NCI-H1092 treated with DMSO at 0.1 percent for 48 hours (cell line): Measurements from ENCODE around the gene ARHGAP24.
"Not testable (repeated sequence)": the region's sequence is repeated elsewhere in the genome, so short reads cannot be mapped to it uniquely, and the experiment has no call there.

Experiments
- DNase-seq: peaks from one replicate; lab custom pipeline; 2025; lab: John Stamatoyannopoulos, UW

Gene ARHGAP24

DNA sequence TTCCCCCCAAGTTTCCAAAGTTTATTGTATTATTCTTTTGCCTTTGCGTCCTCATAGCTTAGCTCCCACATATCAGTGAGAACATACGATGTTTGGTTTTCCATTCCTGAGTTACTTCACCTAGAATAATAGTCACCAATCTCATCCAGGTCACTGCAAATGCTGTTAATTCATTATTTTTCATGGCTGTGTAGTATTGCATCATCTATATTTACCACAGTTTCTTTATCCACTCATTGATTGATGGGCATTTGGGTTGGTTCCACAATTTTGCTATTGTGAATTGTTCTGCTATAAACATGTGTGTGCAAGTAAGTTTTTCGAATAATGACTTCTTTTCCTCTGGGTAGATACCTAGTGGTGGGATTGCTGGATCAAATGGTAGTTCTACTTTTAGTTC lies 43.6 kb downstream of the ARHGAP24 start:
- not testable (repeated sequence) for DNase-seq

DNA sequence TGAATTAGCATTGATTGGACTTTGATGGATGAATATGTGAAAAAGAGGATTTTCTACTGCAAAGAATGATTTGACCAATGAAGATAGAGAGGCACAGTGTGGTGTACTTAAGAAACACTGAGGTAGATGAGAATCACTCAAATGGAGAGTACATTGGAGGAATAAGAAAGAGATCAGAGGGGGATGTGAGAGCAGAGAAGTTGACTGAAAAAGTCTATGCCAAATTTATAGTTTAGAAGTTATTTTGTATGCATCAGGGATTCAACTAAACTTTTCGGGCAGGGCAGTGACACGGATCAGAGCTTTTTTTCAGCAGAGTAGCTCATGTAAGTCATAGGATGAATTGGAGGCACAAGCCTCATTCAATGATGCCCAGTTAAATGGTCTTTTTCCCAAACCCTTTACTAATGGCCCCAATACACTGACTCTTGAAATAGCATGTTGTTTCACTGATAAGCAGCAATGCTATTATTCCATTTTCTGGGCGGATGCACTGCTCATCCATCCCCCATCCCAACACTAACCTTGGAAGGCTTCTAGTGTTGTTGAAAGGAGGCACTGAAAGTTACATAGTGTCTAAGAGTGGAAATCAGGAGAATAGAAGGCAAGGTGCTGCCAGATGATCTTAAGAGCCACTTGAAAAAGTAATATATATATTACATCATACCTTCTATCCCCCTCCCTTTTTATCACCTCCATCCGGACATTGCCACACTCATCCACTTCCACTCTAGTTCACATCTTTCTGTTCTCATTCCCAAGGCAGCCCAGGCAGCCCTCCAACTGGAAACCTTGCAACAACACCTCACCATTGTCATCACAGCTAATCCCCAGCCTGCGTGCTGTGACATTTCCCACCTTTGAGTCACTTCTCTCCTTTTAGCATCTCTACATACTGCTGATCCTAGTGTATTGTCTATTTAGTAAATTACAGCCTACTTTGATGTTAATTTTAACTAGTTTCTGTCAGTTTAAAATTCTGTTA lies 46.1 kb downstream of the ARHGAP24 start:
- no peak for DNase-seq

DNA sequence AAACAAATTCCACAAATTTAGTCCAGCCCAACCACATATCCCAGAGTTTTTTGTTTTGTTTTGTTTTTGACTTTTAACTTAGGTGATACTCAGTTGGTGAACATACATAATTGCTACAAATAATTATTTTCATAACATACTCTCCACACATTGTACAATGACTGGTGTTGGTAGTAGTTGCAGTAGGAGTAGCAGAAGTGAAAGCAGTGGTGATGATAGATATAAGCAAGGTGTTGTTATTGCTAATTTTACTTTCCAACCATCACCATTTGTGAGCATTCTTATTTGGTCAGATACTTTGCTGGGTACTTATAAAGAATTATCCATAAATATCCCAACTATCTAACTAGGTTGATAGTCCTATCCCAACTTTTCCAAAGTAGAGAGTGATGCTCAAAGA lies 47.3 kb downstream of the ARHGAP24 start:
- DNase-seq: no peak

DNA sequence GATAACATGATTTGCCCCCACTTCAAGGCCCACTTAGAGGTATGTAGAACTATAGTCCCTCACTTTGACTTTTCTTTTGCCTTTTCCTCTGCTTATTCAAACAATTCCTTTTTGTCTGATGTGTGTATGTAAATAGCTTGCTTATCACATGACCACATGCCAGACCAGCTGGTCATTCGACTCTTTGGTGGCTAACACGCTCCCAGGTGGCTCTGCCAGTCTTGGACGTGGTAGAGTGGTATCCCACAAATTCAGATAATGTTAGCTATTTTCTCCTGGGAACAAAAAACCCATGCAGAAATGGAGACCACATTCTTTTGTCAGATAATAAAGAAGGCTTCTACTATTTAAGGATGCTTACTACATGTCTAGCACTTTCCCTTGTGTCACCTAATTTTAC lies 47.9 kb downstream of the ARHGAP24 start:
- DNase-seq: no peak

DNA sequence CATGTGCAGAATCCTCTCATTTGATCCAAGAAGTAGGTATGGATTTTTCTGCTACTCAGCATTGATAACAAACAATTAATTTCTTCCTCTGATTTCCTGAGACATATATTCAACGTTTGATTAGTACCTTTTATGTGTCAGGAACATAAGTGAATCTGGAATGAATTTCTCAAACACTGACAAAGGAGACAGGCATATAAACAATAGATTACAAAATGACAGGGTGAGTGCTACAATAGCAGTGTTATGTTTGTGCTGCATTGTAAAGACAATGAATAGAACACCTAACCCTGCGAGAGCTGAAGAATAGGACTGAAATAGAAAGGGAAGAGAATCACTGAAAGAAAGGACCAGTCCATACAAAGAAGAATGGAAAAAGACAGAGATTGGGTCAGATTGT lies 52.9 kb downstream of the ARHGAP24 start:
- no peak for DNase-seq

DNA sequence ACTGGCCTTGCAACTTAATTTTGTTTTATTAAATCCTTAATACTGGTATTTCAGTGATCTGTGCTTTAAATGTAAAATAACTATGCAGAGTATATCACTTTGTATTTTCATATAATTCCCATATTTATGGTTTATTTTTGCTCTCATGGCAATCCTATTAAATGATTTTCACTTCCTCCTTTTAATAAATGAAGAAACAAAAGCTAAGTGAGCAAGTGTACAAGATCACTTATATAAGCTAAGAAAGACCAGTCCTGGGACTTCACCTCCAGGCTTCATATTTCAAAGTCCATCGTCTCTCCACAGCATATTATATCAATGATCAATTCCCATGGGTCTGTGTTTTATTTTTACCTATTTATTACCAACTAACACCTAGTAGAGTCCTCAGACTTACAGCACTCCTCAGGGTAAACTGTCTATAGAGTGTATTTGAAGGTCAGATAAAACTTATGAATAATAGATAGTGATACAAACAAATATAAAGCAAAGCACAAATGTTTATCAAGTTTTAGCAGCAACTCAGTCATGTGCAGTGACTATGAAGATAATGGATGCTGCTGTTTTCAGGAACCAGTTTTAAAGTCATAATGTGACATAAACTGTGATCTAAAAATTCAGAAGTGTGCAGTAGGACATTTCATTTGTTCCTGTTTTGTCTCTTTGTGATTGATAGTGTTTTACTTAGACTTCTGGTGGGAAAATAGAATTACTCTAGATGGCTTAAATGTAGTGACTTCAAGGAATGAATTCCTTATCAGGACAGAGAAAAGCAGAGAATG lies 56.8 kb downstream of the ARHGAP24 start:
- no peak for DNase-seq

DNA sequence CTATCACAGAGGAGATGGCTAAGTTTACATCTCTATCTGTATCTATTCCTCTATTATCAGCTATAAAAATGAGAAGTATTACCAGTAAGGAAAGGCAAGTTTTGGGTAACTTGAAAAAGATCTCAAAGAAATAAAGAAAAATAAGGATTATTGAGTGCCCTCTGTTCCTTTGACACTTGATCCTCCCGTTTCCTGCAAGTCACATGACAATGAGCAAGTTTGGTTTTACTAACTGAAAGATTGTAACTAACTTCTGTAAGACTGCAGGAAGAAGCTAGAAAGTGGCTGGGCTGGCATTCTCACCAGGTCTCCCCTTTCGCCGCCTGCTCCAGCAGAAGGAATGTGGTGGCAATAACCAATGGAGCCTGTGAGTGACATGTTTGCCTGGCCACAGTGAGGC lies 59.2 kb downstream of the ARHGAP24 start:
- DNase-seq: no peak

DNA sequence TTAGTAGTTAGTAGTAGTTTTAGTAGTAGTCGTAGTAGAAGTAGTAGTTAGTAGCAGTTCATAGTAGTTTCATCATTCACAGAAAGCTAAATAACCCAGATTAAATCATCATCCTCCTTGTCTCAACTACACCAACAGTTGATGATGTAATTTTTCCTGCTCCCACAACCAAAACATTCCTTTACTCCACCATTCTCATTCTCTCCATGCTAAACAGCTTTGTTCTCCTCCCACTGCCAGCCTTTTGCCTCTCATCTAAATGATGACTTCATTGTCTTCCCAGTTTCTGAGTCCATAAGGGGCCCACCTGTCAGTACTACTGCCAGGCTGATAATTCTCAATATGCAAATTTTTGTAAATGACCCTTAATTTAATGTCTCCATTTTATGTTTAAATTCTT lies 68.9 kb downstream of the ARHGAP24 start:
- no peak for DNase-seq

DNA sequence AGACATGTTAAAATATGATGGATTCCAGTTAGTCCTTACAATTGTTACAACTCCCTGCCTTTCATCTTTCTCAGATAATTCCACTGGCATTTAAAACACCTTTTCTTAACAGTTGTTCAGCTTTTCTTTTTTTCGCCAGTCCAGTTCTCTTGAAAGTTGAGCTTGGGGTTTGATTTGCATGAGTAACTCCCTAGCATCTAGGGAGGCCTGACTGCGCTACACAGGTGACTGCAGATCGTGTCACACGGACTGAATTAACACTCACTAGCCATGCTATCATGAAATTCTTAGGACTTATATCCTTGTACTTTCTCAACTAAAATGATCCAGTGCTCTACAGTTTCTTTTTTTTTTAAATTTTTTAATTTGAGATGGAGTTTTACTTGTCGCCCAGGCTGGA lies 69.8 kb downstream of the ARHGAP24 start:
- DNase-seq: no peak

DNA sequence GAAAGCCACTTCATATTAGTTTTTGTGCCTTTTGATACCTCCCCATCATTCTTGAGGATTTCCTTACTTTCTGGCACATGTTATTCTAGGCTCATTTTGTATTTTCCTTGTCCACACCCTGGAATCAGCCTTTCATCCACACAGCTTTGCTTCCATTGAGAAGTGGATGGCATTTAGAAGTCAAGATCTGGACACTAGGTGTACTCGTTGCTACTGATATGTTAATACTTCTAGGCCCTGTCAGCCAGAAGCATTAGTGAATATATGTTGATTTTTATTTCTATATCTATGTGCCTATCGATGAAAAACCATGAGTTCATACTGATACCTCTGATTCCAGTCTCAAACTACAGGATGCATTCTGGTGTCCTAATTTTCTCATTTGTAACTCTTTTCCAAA lies 73.2 kb downstream of the ARHGAP24 start:
- no peak for DNase-seq

DNA sequence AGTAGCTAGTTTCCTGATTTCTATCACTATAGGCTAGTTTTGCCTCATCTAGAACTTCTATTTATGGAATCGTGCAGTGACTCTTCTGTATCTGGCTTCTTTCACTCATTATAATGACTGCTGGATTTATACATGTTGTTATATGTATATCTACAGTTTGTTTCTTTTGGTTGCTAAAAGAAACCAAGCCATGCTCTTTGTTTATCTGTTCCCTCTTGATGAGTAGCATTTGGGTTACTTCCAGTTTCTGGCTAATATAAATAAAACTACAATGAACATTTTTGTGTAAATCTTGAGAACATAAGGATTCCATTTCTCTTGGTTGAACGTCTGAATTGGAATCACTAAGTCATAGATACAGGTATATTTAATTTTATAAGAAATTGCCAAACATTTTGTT lies 73.9 kb downstream of the ARHGAP24 start:
- no peak for DNase-seq

DNA sequence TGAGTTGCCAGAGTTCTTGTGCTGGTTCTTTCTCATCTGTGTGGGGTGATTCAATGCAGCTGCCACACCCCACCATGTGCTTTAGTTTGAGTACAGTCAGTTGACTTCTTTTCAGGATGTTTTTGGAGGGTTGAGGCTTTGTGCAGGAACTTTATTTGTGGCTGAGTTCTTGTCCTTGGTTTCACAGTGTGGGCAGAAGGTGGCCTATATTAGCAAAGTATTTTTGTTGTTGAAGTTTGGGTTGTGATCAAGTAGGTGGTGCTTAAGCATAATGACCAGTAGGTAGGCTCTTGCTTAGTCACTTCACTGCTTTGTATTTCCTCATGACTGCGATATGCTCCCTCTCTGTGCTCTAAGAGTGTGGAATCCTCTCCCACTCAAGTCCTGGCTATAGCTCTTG lies 80.3 kb downstream of the ARHGAP24 start:
- DNase-seq: no peak

DNA sequence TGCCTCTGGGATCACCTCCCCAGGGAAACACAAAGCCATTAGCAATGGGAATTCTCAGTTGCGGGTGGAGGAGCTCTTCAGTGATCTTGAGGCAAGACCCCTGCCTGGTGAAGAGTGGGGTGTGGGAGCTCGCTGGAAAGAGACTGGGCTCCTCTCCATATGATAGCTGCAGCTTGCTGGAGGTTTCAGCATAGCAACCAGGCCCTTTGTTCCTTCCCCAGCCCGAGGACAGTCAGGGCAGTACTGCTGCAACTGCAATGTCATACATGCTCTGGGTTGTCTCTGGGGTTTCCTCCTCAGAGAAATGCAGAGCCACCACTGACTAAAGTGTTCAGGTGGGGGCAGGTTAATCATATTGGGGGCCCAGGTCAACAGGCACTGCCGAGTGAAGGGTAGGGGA lies 81.3 kb downstream of the ARHGAP24 start:
- no peak for DNase-seq

DNA sequence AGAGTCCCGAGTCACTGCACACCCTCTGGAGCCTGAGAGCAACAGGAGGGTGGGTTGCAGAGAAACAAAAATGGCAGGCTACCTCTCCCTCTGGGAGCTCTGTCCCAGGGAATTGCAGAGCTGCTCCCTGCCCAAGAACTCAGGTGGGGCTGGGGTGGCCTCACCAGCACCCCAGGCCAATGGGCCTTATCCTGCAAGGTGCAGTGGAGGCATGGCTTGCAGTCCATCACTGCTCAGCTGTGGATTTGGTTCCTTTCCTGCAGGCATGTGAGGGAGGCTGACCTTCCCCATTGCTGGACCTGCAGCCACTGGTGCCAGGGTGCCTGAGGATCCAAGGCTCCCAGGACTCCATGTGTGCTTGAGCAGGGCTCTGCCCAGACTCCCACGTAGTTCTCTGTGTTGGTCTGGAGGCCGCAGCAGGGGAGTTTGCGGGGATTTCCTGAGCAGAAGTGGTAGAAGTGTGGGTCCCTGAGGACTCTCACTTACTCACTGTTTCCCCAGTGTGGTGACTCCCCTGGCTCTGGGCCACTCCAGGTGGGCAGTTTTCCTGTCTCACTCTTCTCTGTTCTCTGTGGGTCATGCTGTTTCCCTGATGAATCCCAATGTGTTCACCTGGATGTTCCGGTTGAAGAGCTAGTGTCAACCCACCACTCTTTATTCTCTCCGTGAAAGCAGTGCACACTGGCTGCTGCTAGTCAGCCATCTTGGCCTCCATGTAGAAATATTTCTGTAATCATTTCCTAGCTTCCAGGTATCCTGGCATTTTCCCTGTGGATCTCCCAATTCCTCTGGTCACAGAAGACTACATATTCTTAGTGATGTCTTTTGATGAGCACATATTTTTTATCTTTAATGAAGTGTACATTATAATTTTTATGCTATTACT lies 82.3 kb downstream of the ARHGAP24 start:
- DNase-seq: no peak

DNA sequence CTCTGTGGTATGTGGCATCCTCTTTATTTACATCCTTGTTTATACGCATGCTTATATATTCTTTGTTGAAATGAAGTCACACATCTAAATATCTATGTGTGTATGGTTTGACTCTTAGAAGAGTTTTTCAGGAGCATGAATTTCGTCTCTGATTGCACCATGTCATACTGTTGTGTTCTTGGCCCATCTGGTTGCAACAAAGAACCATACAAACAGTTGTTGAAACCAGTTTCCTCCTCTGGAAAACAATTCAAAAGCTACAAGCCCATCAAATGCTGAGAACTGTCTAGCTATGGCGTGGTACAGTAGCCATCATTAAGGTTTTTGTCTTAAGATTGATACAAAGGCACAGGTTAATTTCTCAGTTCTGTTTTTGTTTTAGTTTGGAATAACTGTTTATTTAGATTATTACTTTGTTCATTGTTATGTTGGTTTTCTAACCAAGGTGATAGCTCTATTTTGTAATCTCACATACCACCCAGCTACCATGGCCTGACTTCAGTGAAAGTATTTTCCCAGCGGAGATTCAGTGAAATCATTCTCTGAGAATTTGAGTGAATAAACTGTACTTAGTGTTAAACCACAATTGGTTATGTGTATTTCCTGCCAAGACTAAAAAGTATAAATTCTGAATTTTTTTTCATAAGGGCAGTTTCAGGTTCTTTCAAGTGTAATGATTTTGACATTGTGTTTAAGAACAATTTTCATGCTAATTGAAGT lies 91.0 kb downstream of the ARHGAP24 start:
- DNase-seq: no peak

DNA sequence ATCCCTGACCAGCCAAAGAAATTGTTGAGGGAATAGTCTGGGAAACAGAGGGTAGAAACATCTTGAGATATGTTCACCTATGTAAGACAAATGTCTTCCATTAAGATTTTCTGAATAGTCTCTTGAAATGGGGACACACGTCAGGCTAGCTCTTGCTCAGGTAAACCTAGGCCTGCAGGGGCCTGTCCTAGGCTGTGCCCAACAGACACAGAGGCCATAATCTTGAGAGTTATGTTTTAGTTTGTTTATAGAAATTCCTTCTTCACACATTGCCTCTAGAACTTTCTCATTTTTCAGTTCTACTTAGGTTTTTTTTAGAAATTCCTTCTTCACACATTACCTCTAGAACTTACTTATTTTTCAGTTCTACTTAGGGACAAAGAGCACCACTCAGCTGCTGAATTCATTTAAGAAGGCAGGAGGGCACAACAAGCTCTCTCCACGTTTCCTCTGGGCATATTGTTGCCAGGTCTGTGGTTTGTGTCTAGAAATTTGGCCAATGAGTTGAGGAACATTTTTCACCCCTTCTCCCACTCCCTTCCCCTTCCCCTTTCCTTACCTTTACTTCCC lies 94.9 kb downstream of the ARHGAP24 start:
- DNase-seq: no peak

DNA sequence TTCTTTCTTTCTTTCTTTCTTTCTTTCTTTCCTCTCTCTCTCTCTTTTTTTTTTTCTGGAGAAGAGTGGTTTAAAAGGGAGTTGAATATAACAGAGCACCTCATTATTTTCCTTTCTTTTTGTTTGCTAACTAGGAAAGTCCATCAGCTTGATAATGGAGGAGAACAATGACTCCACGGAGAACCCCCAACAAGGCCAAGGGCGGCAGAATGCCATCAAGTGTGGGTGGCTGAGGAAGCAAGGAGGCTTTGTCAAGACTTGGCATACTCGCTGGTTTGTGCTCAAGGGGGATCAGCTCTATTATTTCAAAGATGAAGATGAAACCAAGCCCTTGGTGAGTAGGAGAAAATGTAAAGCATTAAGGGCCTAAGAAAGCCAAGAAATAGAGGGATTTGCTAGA lies 95.4 kb downstream of the ARHGAP24 start:
- DNase-seq: no peak

DNA sequence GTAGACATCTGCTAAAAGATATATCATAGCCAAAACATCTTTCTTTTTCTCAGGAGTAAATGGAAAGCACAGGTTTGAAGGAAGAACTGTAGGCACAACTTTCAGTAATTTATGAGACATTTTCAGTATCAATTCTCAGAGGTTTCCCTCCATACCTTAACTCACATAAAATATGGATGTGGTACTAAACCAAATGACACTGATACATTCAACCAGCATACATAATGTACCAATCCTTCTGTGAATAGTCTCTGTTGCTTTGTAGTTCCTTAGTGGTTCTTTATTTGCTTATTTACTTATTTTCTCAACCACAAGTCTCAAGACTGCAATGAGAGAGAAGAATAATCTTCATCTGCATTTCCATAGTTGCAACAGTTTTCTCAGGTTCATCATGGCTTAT lies 96.1 kb downstream of the ARHGAP24 start:
- no peak for DNase-seq

DNA sequence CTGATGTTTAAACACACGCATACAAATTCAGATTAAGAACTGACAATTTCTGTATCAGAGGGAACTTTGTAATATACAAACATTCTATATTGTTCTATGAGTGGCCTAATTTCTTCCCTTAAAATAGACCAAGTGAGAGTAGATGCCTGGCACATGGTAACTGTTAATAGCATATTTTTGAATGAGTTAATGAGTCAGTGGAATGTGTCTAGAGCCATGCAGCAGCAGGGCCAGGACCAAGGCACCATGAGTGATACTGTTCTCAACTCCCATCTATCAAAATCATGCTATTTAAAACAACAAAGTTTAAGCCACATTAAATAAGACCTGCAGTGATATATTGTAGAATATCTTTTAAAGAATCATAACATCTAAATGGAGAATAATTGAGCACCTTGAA lies 98.3 kb downstream of the ARHGAP24 start:
- DNase-seq: no peak

DNA sequence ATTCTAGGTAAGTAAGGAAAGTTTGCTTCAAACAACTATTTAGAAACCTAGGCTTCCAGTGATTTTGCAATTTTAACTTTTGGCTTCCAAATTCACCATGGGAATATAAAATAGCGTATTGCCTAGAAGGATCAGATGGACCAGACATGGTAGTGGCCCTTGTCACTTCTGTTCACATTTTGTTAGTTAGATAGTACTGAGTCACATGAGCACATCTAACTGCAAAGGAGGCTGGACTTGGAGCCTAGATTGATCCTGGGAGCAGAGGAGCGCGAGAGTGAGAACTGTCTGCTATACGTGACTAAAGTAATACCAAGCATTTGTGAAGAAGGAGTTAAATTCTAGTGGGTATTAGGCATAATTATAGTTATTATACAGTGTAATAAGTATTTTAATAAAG lies 102.4 kb downstream of the ARHGAP24 start:
- DNase-seq: no peak

DNA sequence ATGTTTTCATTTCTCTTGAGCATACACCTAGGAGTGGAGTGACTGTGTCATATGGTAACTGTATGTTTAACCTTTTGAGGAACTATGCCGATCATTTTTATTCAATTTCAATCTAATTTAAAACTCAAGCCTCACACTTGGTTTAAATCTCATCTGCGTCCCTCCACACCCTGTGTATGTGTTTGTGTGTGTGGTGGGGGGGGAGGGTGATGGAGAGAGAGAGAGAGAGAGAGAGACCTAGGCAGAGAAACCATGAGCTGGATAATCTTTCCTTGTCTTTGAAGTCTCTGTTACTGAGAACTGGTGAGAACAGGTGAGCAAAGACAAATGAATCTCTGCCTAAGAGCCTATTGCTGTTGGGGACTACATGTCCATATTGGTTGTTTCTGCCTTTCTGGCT lies 105.0 kb downstream of the ARHGAP24 start:
- DNase-seq: no peak
